ENCODE measurements around the gene MAD2L1BP.
"Not testable (repeated sequence)": the region's sequence is repeated elsewhere in the genome, so short reads cannot be mapped to it uniquely, and the experiment has no call there.

Gene MAD2L1BP

DNA sequence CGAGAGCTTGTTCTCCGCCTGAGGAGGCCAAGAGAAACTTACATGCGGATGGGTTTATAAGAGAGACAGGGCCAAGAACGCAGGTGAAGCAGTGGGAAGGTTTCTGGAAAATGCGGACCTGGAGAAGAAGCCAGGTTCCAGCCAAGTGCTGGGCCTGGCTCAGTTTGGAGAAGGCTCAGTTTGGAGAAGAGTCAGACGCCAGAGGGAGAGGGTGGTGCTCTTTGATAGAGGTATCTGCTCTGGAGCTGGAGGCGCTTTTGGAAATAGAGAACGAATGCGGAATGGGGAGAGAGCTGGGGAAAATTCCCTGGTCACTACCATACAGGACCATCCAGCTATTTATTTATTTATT is 9.9 kb downstream of the MAD2L1BP start:
- in situ Hi-C loops (cut with MboI; ENCODE audit: low sequenced_read_pairs, unreplicated experiment) = no loop called here
- TF ChIP-seq, protein P1, sequence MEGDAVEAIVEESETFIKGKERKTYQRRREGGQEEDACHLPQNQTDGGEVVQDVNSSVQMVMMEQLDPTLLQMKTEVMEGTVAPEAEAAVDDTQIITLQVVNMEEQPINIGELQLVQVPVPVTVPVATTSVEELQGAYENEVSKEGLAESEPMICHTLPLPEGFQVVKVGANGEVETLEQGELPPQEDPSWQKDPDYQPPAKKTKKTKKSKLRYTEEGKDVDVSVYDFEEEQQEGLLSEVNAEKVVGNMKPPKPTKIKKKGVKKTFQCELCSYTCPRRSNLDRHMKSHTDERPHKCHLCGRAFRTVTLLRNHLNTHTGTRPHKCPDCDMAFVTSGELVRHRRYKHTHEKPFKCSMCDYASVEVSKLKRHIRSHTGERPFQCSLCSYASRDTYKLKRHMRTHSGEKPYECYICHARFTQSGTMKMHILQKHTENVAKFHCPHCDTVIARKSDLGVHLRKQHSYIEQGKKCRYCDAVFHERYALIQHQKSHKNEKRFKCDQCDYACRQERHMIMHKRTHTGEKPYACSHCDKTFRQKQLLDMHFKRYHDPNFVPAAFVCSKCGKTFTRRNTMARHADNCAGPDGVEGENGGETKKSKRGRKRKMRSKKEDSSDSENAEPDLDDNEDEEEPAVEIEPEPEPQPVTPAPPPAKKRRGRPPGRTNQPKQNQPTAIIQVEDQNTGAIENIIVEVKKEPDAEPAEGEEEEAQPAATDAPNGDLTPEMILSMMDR (IDR thresholded peaks at IDR 0.05; ENCODE audit: borderline replicate concordance, control extremely low read depth, extremely low read depth, insufficient read depth, missing control alignments) = no peak
- no peak for DNase-seq (ENCODE audit: low spot score)

DNA sequence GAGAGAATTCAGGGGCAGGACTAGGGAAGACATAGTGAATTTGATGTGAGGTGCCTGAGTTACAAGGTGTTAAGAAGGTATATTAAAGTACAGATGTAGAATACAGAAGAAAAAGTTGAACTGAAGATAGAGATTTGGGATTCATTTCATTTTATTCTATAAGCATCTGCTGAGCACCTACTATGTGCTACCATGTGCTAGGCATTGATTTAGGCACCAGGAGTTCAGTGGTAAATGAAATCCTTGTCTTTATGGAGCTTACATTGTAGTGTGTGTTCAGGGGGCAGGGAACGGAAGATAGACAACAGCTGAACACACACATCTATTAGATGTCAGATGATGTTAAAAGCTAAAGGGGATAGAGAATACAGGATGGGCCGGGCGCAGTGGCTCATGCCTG is 12.0 kb downstream of the MAD2L1BP start:
- TF ChIP-seq, protein P1 (IDR thresholded peaks at IDR 0.05; ENCODE audit: borderline replicate concordance, control extremely low read depth, extremely low read depth, insufficient read depth, missing control alignments) = no peak
- in situ Hi-C loops (cut with MboI; ENCODE audit: low sequenced_read_pairs, unreplicated experiment) = no loop called here
- DNase-seq (ENCODE audit: low spot score) = no peak

DNA sequence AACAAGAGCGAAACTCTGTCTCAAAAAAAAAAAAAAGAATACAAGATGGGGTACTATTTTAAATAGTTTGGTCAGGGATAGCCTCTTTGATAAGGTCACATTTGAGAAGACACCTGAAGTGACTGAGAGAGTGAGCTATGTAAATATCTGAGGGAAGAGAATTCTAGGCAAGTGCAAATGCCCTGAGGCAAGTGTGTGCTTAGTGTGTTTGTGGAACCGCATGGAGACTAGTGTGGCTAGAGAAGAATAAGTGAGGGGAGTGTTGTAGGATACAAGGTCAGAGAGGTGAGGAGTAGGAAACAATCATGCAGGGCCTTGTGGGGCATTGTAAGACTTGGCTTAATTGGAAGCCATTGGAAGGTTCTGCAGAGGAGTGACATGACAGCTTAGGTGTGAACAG is 12.6 kb downstream of the MAD2L1BP start:
- no peak for DNase-seq (ENCODE audit: low spot score)
- in situ Hi-C loops (cut with MboI; ENCODE audit: low sequenced_read_pairs, unreplicated experiment) = no loop called here
- TF ChIP-seq, protein P1 (IDR thresholded peaks at IDR 0.05; ENCODE audit: borderline replicate concordance, control extremely low read depth, extremely low read depth, insufficient read depth, missing control alignments) = no peak

DNA sequence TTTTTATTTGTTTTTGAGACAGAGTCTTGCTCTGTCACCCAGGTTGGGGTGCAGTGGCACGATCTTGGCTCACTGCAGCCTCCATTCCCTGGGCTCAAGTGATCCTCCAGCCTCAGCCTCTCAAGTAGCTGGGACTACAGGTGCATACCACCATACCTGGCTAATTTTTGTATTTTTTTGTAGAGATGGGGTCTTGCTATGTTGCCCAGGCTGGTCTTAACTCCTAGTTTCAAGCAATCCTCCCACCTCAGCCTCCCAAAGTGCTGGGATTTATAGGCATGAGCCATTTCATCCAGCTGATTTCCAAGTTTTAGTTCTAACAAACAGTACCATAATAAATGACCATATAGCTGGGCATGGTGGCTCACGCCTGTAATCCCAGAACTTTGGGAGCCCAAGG is 17.2 kb downstream of the MAD2L1BP start:
- in situ Hi-C loops (cut with MboI; ENCODE audit: low sequenced_read_pairs, unreplicated experiment); DNase-seq (ENCODE audit: low spot score): not testable (repeated sequence)

DNA sequence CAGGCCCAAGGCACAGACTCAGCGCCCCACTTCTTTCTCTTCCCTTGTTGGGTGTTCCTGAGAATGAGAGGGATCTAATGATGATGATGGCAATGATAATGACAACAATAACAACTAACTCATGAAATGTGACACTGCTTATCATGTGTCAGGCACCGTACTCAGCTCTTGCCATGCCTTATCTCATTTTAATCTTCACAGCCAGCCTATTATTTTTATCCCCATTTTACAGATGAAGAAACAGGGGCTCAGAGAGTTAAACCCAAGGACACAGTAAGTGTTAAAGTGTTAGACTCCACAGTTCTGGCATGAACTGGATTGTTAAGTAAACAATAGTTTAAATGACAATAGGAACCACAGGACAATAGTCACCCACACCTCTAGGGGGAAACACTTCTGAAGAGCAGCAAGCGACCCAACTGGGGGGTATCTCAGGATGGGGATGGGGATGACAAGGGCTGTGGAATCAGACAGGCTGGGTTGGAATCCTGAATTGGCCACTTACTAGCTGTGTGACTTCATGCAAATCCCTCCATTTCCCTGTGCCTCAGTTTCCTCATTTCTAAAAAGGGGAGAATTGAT is 21.7 kb downstream of the MAD2L1BP start:
- in situ Hi-C loops (cut with MboI; ENCODE audit: low sequenced_read_pairs, unreplicated experiment) = no loop called here
- no peak for DNase-seq (ENCODE audit: low spot score)
- TF ChIP-seq, protein P1 (IDR thresholded peaks at IDR 0.05; ENCODE audit: borderline replicate concordance, control extremely low read depth, extremely low read depth, insufficient read depth, missing control alignments) = no peak

DNA sequence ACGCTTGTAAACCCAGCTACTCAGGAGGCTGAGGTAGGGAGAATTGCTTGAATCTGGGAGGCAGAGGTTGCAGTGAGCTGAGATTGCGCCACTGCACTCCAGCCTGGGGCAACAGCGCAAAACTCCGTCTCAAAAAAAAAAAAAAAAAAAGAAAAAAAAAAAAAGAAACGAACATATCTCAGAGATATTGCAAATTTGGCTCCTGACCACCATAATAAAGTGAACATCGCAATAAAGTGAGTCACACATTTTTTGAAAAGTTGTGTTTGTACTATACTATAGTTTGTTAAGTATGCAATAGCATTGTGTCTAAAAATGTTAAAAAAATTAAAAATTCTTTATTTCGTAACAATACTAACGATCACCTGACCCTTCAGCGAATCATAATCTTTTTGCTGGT is 22.5 kb downstream of the MAD2L1BP start:
- TF ChIP-seq, protein P1 (IDR thresholded peaks at IDR 0.05; ENCODE audit: borderline replicate concordance, control extremely low read depth, extremely low read depth, insufficient read depth, missing control alignments) = no peak
- in situ Hi-C loops (cut with MboI; ENCODE audit: low sequenced_read_pairs, unreplicated experiment) = no loop called here
- DNase-seq (ENCODE audit: low spot score) = no peak

DNA sequence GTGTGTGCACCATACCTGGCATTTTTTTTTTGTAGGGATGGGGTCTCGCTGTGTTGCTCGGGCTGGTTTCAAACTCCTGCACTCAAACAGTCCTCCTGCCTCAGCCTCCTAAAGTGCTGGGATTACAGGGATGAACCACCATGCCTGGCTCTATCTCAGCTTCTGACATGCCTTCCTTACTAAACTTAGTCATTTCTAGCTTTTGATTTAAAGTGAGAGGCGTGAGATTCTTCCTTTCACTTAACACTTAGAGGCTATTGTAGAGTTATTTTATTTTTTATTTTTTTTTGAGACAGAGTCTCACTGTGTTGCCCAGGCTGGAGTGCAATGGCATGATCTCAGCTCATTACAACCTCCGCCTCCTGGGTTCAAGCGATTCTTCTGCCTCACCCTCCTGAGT is 27.3 kb downstream of the MAD2L1BP start:
- DNase-seq (ENCODE audit: low spot score) = not testable (repeated sequence)
- in situ Hi-C loops (cut with MboI; ENCODE audit: low sequenced_read_pairs, unreplicated experiment) = loop anchor here (10.0 kb wide), 1 partner anchor 102 kb away; no protein-coding TSS in a partner anchor

DNA sequence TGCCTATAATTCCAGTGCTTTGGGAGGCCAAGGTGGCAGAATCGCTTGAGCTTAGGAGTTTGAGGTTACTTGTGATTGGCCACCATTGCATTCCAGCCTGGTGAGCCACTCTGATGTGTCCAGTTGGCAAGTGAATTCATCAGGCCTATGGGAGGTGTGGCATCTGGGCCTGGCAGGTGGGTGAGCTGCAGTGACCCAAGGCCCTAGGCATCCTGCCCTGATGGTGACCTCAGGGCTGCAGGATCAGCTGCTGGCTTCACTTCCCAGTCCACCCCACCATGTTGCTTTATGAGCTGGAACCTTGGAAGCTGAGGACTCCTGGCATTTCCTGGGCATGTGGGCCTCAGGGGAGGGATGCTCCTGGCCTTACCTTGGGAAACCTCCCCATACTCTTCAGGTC is 29.7 kb downstream of the MAD2L1BP start:
- TF ChIP-seq, protein P1 (IDR thresholded peaks at IDR 0.05; ENCODE audit: borderline replicate concordance, control extremely low read depth, extremely low read depth, insufficient read depth, missing control alignments) = no peak
- in situ Hi-C loops (cut with MboI; ENCODE audit: low sequenced_read_pairs, unreplicated experiment) = loop anchor here (10.0 kb wide), 1 partner anchor 99 kb away; no protein-coding TSS in a partner anchor
- no peak for DNase-seq (ENCODE audit: low spot score)

All from GM13976 (cell line).